ENCODE results near the gene CPPED1. TPM values are rescaled to one million over a fixed set of nuclear protein-coding genes. Genes with fewer than 3 reads are reported as not detected.

The CPPED1 gene
- total RNA-seq, 1 donor = 11.1 TPM

GRCh38 chr16:12739738-12740137 lies 63.9 kb downstream of the CPPED1 start:
- no peak for DNase-seq (ENCODE audit: low read depth)
- H3K4me3 ChIP-seq (ENCODE audit: low read depth, low read length) = no peak overlapping the region
- no peak for TF ChIP-seq CTCF (IDR thresholded peaks at IDR 0.05; ENCODE audit: insufficient read depth, low read length)

- no peak for TF ChIP-seq CTCF (IDR thresholded peaks at IDR 0.05; ENCODE audit: insufficient read depth, low read length)
- no peak for DNase-seq (ENCODE audit: low read depth)
- H3K4me3 ChIP-seq (ENCODE audit: low read depth, low read length) = no peak overlapping the region
These were observed 66.1 kb downstream of the CPPED1 start for GRCh38 chr16:12737563-12737962.

- no peak for TF ChIP-seq CTCF (IDR thresholded peaks at IDR 0.05; ENCODE audit: insufficient read depth, low read length)
- H3K4me3 ChIP-seq (ENCODE audit: low read depth, low read length) = no peak overlapping the region
- no peak for DNase-seq (ENCODE audit: low read depth)
These were observed 67.9 kb downstream of the CPPED1 start for GRCh38 chr16:12735805-12736204.

GRCh38 chr16:12732600-12732999 lies 71.1 kb downstream of the CPPED1 start:
- no peak for TF ChIP-seq CTCF (IDR thresholded peaks at IDR 0.05; ENCODE audit: insufficient read depth, low read length)
- DNase-seq (ENCODE audit: low read depth) = no peak
- no peak overlapping the region for H3K4me3 ChIP-seq (ENCODE audit: low read depth, low read length)

GRCh38 chr16:12729448-12729847 lies 74.2 kb downstream of the CPPED1 start:
- DNase-seq (ENCODE audit: low read depth) = peak; percentile 44
- H3K4me3 ChIP-seq (ENCODE audit: low read depth, low read length) = no peak overlapping the region
- no peak for TF ChIP-seq CTCF (IDR thresholded peaks at IDR 0.05; ENCODE audit: insufficient read depth, low read length)

GRCh38 chr16:12728469-12728868 lies 75.2 kb downstream of the CPPED1 start:
- no peak for TF ChIP-seq CTCF (IDR thresholded peaks at IDR 0.05; ENCODE audit: insufficient read depth, low read length)
- DNase-seq (ENCODE audit: low read depth) = no peak
- no peak overlapping the region for H3K4me3 ChIP-seq (ENCODE audit: low read depth, low read length)

GRCh38 chr16:12724226-12724625 lies 79.5 kb downstream of the CPPED1 start:
- TF ChIP-seq CTCF (IDR thresholded peaks at IDR 0.05; ENCODE audit: insufficient read depth, low read length) = no peak
- no peak for DNase-seq (ENCODE audit: low read depth)
- no peak overlapping the region for H3K4me3 ChIP-seq (ENCODE audit: low read depth, low read length)

All from fibroblast of the aortic adventitia (primary cell).